HepG2 (cell line): ENCODE measurements around the gene MRAP.

Experiments
- CHD2 ChIP-seq: IDR thresholded peaks from 2 replicates; pipeline ENCODE4 v1.6.1; 2011; ENCODE audit warnings: low read depth, low read length, improper control_type of control experiment
- GABPB1 ChIP-seq: IDR thresholded peaks from 2 replicates; pipeline ENCODE4 v1.6.1; 2016; ENCODE audit warnings: mild to moderate bottlenecking, missing genetic modification reagents, moderate library complexity, missing compliant biosample characterization
- HHEX ChIP-seq: IDR thresholded peaks from 2 replicates; pipeline ENCODE4 v1.6.1; 2016; ENCODE audit warnings: control low read depth
- NBN ChIP-seq: fragments of 450-650 bp; conservative IDR thresholded peaks from 2 replicates; pipeline ENCODE4 v1.6.1; 2017
- NFYB ChIP-seq: sonication (generic); formaldehyde crosslinking; IDR thresholded peaks from 2 replicates; pipeline ENCODE4 v1.4.0; 2020; ENCODE audit warnings: missing genetic modification reagents
- RAD21 ChIP-seq: fragments of 450-650 bp; formaldehyde crosslinking; IDR thresholded peaks from 2 replicates; pipeline ENCODE4 v1.5.0; 2020; ENCODE audit warnings: mild to moderate bottlenecking
- ZNF292 ChIP-seq: sonication (generic); formaldehyde crosslinking; IDR thresholded peaks from 2 replicates; pipeline ENCODE4 v1.8.1; 2022; ENCODE audit warnings: mild to moderate bottlenecking, low read depth, missing genetic modification reagents, borderline replicate concordance
- ZNF30 ChIP-seq: sonication (generic); formaldehyde crosslinking; IDR thresholded peaks from 2 replicates; pipeline ENCODE4 v1.5.0; 2020; ENCODE audit warnings: mild to moderate bottlenecking, missing genetic modification reagents
- ZNF34 ChIP-seq: sonication (generic); formaldehyde crosslinking; IDR thresholded peaks from 2 replicates; pipeline ENCODE4 v1.4.0; 2020; ENCODE audit warnings: mild to moderate bottlenecking, missing genetic modification reagents, borderline replicate concordance
- ZNF558 ChIP-seq: sonication (generic); formaldehyde crosslinking; IDR thresholded peaks from 2 replicates; pipeline ENCODE4 v1.9.0; 2022; ENCODE audit warnings: mild to moderate bottlenecking, missing genetic modification reagents, borderline replicate concordance
- ZNF567 ChIP-seq: sonication (generic); formaldehyde crosslinking; IDR thresholded peaks from 2 replicates; pipeline ENCODE4 v1.8.1; 2023; ENCODE audit warnings: mild to moderate bottlenecking, missing genetic modification reagents, borderline replicate concordance
- TF ChIP-seq, protein P1 (sequence below): sonication (generic); formaldehyde crosslinking; IDR thresholded peaks from 2 replicates; pipeline ENCODE4 v1.5.0; 2020; ENCODE audit warnings: mild to moderate bottlenecking, missing genetic modification reagents, moderate library complexity

DNA sequence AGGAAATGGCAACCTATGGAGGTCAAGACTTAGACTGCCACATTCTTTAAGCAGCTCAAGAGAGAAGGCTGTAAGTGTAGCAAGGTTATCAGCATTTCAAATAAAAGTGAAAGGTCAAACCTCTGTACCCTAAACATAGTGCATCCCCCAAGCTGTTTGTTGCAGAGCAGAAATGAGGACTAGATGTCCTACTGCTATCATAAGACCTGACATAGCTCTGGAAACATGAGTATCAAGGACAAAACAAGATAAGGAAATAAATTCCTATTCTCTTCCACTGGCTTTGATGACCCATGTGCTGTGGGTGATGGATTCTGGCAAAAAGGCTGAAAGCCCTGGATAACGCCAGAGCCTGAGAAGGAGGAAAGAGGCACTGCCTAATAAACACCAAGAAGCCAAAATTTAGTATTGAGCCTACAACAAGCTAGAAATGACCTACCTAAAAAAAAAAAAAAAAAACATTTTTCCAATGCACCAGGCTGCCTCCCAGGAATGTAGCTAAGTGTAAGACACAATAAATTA lies 58.3 kb downstream of the MRAP start:
- TF ChIP-seq NBN (no peak), ZNF34 (no peak), ZNF30 (no peak), RAD21 (CRISPR knock-in tag) (no peak), ZNF292 (CRISPR knock-in tag) (no peak), GABPB1 (CRISPR knock-in tag) (no peak), NFYB (CRISPR knock-in tag) (no peak), ZNF558 (CRISPR knock-in tag) (no peak), HHEX (CRISPR knock-in tag) (no peak), ZNF567 (CRISPR knock-in tag) (no peak), CHD2 (no peak)
- TF ChIP-seq, protein P1, sequence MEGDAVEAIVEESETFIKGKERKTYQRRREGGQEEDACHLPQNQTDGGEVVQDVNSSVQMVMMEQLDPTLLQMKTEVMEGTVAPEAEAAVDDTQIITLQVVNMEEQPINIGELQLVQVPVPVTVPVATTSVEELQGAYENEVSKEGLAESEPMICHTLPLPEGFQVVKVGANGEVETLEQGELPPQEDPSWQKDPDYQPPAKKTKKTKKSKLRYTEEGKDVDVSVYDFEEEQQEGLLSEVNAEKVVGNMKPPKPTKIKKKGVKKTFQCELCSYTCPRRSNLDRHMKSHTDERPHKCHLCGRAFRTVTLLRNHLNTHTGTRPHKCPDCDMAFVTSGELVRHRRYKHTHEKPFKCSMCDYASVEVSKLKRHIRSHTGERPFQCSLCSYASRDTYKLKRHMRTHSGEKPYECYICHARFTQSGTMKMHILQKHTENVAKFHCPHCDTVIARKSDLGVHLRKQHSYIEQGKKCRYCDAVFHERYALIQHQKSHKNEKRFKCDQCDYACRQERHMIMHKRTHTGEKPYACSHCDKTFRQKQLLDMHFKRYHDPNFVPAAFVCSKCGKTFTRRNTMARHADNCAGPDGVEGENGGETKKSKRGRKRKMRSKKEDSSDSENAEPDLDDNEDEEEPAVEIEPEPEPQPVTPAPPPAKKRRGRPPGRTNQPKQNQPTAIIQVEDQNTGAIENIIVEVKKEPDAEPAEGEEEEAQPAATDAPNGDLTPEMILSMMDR: no peak
